ENCODE results near the gene HPX.

HPX gene, protein sequence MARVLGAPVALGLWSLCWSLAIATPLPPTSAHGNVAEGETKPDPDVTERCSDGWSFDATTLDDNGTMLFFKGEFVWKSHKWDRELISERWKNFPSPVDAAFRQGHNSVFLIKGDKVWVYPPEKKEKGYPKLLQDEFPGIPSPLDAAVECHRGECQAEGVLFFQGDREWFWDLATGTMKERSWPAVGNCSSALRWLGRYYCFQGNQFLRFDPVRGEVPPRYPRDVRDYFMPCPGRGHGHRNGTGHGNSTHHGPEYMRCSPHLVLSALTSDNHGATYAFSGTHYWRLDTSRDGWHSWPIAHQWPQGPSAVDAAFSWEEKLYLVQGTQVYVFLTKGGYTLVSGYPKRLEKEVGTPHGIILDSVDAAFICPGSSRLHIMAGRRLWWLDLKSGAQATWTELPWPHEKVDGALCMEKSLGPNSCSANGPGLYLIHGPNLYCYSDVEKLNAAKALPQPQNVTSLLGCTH

DNA sequence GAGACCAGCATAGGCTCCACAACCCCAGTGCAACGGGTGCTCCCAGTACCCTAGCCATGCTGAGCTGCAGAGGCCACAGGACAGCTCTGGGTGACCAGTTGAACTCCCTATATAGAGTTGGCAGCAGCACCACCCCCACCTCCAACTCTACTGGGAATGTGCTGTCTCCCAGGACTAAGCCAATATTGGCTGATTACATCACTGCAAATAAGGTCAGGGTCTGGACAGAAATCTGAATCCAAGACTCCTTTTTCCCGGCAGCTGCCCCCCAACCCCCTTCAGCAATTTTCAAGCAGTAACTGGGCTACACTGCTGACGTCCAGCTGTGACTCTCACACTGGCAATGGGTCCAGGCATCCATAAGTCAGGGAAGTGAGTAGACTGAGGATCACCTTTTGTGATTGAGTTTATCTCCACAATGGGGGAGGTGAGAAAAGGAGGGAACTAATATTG lies at the start of gene HPX:
Gene HPX (minus strand): TSS at position 82 of the 453 bp plus-strand sequence. CDS start 24 bp downstream, at position 58.
- no peak for DNase-seq

DNA sequence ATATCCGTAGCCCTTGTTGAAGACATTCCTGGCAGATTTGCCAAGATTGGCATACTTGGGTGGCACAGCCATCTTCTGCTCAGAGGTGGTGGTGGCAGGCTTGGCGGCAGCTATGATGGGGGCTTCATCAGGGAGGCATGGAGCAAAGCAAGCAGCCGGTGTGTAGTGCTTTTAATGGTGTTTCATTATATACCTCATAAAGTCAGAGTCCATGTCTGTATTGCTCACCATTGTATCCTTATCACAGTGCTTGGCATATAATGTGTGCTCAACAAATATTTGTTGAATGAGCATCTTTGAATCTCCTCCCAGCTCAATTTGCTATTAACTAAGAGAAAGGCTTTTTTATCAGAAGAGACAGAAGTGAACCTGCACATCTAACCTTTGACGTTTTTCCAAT lies 48.5 kb upstream of the HPX start:
- DNase-seq = no peak

DNA sequence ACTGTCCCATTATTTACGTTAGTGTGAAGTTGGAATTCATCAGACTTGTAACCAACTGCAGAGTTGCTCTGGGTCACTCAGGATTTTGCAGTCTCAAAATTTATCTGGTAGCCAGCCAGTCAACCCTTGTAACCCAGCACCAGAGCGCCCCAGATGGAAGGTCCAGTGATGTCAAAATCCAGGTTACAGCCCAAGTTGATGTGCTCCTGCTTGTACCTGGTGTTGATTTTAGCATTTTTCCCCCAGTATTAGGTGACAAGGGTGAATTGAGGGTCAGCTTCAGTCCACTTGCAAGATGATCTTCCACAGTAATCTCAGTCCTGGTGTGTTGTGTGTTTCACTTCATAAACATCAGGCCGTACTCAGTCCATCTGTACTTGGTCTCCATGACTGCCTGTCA lies 48.0 kb upstream of the HPX start:
- no peak for DNase-seq

DNA sequence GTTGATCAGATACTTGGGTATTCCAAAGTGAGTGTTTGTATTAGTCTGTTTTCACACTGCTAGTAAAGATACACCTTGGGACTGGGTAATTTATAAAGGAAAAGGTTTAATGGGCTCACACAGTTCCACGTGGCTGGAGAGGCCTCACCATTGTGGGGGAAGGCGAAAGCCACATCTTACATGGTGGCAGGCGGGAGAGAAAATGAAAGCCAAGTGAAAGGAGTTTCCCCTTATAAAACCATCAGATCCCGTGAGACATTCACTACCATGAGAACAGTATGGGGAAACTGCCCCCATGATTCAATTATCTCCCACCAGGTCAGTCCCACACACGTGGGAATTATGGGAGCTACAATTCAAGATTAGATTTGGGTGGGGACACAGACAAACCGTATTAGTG lies 47.6 kb upstream of the HPX start:
- DNase-seq = no peak

DNA sequence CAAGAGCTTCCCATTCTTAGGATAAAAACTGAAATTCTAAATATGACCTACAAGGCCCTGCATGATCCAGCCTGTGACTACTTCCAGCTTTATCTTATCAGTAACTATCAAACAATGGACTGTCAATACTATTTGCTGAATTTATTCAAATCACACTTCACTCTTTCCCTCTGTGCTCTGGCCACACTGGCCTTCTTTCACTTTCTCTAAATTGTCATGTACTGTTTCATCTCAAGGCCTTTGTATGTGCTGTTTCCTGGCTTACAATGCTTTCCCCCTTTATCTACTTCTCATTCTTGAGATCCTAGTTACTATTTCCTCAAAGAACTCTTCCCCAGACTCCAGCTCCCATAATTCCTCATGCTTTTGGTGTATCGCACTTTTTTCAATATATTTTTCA lies 46.2 kb upstream of the HPX start:
- DNase-seq = no peak

DNA sequence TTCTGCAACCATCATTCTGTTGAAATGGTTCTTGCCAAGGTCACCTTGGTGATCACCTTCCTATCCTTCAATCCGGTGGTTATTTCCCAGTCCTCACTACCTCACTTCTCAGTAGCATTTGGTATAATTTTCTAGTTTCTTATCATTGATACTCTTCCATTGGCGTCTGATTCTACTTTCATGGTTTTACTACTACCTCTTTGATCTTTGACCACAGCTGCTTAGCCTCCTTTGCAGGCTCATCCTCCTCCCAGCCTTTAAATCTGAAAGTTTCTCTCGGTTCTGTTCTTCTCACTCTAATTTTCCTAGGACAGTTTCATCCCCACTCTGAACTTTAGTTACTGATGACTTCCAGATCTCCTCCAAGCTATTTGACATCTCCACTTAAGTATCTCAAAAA lies 45.5 kb upstream of the HPX start:
- no peak for DNase-seq

DNA sequence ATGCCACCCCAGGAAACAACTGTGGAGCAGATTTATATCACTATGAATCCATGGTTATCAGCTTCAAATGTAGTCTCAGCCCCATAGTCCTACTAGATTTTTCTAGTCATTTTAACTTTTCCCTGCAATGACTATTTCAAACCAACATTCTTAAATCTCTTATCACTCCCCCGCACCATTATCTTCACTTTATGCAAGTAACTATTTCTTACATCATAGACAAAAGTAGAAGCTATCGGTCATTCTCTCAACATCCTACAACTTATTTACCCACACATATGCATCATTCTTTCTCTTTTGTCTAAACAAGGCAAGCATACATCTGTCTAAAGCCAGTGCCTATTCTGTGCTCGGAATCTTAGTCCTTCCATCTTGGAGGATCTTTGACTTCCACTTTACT lies 44.9 kb upstream of the HPX start:
- DNase-seq = no peak

DNA sequence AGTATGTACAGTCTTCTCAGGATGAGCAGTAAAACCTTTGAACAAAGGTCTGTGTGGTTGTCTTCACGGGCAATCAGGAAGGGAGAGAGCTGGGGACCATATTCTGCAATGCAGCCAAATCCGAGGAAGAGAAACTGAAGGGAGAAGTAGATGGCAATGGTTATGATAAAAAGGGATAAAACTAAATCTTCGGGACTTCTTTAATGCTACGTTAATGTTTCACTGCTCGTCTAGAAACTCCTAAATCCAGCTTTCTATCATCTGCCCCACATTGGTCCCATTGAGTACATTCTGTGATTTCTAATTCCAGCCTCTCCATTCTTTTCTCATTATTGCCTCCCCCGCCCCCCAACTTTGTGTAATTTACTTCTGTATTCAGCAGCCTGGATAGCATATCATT lies 42.2 kb upstream of the HPX start:
- no peak for DNase-seq

DNA sequence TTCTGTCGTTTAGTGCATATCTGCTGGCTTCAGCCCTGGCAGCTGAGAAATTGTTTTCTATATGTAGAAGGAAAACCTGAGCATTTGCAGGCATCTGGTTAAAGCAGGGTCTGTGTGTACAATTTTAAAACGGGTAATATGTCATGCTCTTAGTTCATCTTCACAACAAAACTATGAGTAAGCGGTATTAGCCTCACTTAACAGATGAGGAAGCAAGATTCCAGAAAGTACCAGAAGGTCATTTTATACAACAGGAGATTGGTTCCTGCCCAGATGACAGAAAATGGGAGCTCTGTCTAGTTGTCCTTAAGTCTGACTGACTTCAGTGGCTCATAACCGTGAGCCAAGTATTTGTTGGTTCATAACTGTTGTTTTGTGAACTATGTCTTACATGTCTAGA lies 41.7 kb upstream of the HPX start:
- DNase-seq = no peak

DNA sequence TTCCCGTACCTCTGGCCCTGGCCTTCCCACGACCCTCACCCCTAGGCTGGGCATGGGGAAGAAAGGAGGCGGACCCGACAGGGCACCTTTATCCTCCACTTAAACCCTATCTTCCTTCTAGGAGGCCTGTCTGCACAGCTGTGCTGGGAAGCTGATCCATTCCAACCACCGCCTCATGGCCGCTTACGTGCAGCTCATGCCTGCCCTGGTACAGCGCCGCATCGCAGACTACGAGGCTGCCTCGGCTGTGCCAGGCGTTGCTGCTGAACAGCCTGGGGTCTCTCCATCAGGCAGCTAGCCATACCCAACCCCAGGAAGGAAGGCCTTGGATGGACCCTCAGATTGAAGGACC lies 41.1 kb upstream of the HPX start:
- no peak for DNase-seq

DNA sequence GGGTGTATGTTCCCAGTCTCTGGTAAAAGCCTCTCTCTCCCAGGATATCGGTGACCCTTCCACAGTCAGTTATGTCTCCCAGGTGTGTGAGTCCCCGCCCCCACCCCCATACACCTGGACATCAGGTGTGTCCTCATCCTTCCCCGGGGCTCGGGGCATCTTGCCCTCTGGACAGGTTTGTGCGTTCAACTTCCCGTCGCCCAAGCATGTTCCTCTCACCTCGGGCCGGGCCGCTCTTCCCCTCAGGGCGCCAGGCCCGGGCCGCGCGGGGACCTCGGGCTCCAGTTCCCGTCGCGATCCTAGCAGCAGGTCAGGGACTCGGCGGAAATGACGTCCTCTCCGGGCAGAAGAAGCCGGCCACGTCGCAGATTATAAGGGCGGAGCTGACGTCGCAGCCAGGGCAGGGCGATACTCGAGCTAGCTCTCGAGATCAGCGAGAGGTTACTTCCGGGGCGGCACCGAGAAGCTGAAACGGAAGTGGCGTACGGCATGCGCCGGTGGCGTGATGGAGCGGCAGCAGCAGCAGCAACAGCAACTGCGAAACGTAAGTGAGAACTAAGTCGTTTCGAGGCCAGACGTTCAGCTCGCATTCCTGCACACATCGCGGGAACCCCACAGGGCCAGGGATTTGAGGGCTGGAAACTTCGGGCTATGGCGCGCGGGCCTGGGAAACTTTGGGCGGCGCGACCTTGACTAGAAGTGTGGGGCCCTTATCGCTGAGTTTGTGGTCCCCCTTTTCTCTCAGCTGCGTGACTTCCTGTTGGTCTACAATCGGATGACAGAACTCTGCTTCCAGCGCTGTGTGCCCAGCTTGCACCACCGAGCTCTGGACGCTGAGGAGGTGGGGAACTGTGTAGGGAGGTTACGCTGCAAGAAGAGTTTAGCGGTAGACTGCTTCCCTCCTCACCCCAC lies 40.5 kb upstream of the HPX start, which contains the start of the genes ARFIP2 and TIMM10B:
Gene ARFIP2 (minus strand): TSS at position 320 of the 912 bp plus-strand sequence. CDS start 910 bp downstream, outside the sequence.
Gene TIMM10B (plus strand): TSS at position 490 of the 912 bp plus-strand sequence. CDS start 16 bp downstream, at position 506.
- DNase-seq = peak; percentile 95

DNA sequence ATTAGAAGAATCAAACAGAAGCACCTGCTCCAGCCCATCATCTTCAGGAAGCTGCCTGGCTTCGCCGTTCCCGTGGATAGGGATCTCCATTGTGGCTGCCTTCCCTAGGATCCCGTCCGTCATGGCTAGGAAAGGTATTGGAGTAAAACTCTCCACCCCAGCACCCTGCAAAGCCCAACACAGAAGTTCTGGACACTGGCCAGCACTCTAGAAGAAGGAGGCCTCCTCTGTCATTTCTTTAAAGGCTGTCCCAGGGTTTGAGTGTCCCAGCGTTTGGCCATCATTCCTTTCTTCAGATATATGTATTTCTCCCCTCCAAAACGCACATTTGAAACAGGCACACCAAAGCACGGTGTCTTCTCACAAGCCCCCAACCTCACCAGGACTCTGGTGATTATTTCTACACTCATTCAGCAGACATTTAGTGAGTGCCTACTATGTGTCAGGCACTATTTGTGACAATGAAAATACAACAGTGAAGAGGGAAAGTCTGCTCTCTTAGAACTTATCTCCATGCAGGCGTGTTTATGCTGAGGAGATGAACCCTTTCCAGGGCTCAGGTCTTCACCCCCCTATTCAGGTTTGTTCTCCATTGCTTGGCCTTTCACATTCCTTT lies 39.6 kb upstream of the HPX start:
- DNase-seq = no peak

DNA sequence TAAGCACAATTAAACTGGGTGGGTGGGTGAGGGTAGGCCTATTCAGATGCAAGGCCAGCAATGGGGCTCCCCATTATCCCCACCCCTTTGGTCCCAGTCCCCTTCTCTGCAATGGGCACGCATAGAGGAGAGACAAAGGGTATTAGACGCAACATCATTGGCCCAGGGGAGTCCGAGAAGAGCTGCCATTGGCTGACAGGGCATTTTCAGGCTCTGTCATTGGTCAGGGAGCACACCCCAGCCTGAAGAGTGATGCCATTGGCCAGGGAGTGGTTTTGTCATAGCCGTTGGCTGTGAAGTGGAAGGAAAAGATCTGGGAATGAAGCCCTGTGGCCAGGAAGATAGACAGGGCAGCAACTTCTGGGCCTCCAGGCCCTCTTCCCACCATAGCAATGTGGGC lies 35.8 kb upstream of the HPX start:
- no peak for DNase-seq

DNA sequence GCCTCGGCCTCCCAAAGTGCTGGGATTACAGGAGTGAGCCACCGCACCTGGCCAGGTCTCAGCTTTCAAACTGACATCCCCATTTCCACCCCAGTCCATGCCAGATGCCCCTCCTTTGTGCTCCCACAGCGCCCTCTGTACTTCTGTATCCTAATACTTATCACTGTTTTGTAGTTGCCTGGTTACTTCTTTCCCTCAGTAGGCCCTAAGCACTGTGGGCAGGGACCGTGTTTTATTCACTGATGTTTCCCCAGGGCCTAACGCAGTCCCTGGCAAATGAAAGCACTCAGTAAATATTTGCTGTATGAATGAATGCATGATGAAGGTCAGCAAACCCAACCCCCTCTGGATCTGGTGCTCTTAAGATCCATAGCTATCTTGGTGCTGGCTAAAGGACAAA lies 35.1 kb upstream of the HPX start:
- no peak for DNase-seq

DNA sequence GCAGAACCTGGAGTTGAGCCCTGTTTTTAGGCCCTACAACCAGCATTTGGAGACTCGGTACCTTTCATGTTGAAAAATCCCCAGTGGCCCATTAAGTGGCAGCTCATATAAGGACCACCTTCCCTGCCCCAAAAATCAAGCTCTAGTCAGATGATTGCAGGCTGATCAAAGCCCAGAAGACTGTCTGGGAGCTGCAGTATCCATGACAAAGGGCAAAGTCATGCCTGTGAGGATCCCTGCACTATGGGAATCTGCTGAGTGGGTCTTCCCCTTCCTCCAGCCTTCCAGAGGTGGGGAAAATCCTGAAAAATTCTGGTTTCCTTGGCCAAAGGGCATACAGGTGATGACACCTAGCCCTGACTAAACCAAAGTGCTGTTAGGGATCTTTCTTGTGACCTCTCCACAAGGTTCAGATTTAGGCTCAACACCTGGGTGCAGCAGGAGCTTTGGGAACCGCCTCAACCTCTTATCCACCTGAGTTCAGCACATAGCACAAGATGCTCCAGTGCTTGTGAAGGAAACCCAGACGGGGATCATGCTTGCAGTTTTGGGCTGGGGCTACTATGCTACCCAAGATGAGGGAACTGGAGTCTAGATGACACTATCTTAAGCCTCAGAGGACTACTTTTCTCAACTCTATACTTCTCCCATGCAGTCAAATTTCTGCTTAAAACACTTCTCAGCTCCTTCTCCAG lies 34.2 kb upstream of the HPX start:
- DNase-seq = no peak

DNA sequence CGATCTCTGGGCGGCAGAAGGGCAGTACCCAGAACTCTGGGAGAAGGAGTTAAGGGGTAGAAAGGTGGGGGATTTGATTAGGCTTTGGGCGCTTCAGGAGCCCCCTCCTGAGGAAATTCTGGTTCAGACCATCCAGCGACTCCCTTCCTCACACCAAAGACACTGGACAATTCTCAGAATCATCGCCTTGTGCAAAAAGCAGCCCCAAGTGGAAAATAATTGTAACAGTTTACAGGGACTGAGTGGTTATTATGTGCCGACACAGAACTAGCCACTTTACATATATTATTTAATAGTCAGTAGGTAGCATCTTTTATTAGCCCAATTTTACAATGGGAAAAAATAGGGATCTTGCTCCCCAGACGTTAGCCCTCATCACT lies 33.6 kb upstream of the HPX start:
- no peak for DNase-seq

DNA sequence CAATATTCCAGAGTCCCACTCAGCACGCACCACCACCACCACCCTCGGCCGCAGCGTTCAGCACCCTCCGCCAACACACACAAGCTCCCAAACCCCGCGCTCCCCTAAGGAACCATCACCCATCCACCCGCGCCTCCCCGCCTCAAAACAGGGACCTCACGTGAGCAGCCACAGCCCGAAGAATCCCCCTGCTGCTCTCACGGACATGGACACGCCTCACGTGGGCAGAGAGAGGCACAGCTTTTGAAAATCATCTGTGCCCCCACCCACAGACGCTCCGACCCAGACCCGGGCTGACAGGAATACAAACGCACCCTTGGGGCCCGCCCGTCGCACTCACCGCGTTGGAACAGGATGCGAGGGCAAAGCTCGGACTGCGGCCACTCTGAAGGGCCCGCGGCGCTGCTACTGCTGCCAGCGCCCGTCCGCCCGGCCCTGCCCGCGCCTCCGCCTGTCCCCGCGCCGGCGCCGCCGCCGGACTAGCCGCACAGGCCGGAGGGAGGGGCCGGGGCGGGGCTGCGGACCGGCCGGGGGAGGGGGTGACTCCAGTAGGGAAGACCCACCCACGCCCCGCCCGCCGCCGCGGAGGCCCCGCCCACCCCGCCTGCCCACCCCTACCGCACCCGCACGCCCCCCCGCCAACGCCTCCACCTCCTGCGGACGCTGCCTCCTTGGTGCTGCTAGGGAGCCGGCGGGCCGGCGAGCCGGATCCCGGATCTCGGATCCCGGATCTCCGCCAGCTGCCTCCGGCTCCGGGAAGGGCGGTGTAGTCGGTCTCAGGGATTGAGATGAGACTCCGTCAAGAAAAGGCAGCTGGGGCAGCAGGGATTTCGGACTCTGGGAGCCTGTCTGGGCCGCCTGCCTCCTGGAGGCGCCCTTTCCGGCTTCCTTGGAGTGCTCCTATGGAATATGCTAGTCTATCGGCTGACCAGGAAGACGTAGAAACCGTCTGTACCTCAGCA lies 32.9 kb upstream of the HPX start, which contains the start of gene TRIM3:
Gene TRIM3 (minus strand): TSS at position 491 of the 962 bp plus-strand sequence. CDS start 8,246 bp downstream, outside the sequence.
- DNase-seq = peak; percentile 59

DNA sequence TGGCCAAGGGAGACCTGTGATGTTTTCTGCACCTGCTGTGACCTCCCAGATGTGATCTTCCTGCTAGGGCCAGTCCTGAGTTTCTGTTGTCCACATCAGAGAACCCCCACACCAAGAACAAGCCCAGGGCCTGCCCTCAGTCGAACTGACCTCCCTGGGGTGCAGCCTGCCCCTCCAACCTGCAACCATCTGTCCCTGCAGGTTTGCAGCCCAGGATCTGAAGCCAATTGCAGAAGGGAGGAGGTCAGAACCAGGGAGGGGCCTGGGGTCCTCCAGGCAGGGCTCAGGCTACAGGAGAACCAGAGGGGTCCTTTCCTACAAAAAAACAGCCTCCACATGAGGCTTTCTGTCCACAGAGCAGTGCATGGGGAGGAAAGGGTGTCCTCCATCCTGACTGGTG lies 32.1 kb upstream of the HPX start:
- no peak for DNase-seq

DNA sequence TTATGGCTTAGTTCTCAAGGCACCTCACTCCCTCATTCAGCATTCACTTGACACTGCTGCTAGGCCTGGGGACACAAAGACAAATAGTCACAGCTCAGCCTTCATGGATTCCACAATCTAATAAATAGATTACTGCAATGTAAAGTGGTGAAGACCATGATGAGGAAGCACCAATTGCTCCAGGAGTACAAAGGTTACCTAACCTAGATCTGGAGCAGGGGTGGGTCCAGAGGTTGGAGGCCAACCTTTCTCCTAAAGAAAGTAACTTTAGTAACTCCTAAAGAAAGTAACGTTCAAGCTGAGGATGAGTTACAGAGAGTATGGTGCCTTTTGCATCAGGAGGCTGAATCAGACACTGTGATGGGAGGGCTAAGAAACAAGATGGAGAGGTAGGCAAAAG lies 28.8 kb upstream of the HPX start:
- DNase-seq = no peak

DNA sequence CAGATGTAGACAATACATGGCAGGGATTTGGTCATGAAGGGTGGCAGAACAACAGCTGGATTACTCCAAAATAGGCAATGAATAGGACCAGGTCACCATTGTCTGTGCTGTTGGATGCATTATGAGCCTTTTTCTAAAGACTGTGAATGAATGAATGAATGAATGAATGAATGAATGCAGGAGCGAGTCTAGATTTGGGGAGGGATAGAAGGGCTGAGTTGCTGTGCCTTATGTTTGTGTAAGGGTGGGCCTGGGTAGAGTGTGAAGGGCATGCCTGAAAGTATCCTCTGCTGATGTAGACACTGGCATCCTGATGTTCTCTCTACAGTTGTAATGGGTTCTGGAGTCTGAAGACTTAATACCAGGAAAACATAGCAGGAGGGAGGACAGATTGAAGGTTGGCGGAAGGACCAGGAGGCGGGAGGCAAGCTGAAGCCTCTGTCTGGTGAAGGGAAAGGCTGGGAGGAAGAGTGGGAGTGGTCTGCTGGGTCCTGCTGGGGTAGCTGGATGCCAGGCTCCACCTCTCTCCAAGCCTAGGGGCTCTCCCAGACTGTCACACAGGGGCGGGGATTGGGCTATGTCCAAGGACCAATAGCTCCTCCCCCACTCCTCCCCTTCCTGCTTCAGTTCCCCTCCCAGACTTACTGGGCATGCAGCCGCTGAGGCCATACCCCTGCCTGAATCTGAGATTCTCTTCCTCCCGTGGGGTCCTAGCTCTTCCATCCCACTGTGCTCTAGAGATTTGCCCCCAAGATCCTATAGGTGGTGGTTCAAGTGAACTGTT lies 28.1 kb upstream of the HPX start:
- no peak for DNase-seq

DNA sequence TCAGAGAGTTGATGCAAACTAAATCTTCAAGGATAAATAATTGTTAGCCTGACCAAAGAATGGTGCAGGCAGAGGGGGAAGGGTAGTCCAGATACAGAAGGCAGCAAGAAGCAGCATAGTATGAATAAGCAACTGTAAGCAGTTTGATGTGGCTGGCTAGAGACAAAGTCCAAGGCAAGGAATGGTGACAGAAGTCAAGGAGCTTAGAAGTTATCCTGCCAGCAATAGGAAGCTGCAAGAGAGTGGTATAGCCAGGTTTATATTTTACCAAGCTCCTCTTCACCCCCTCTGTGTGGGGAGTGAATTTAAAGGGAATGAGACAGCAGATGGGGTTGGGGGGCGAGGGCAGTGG lies 18.3 kb upstream of the HPX start:
- DNase-seq = no peak

Measured in activated effector memory CD4-positive, alpha-beta T cell treated with Interleukin-2 at 50 U/mL for 16 hours (primary cell).